Endothelial cell (in vitro differentiated cells): ENCODE results near the gene LPP. TPM values are rescaled to one million over a fixed set of nuclear protein-coding genes. Genes with fewer than 3 reads are reported as not detected.

Experiments
- DNase-seq: peaks from one replicate; pipeline ENCODE4 v3.0.0; 2021; ENCODE audit warnings: low spot score
- H3K27ac Mint-ChIP-seq: one replicate; pipeline ENCODE4 v1.8.0; 2021; ENCODE audit warnings: mixed read lengths, inconsistent platforms; ENCODE audit not compliant: unreplicated experiment
- H3K27me3 Mint-ChIP-seq: one replicate; pipeline ENCODE4 v1.8.0; 2021; ENCODE audit warnings: mild to moderate bottlenecking, moderate library complexity, mixed read lengths, inconsistent platforms; ENCODE audit not compliant: unreplicated experiment
- H3K36me3 Mint-ChIP-seq: one replicate; pipeline ENCODE4 v1.8.0; 2021; ENCODE audit warnings: mild to moderate bottlenecking, low read depth, mixed read lengths, inconsistent platforms; ENCODE audit not compliant: unreplicated experiment
- H3K4me1 Mint-ChIP-seq: one replicate; pipeline ENCODE4 v1.8.0; 2021; ENCODE audit warnings: mild to moderate bottlenecking, mixed read lengths, inconsistent platforms; ENCODE audit not compliant: unreplicated experiment
- H3K4me3 Mint-ChIP-seq: one replicate; pipeline ENCODE4 v1.8.0; 2021; ENCODE audit warnings: mild to moderate bottlenecking, mixed read lengths, inconsistent platforms; ENCODE audit not compliant: unreplicated experiment
- H3K9me3 Mint-ChIP-seq: one replicate; pipeline ENCODE4 v1.8.0; 2021; ENCODE audit warnings: mixed read lengths, inconsistent platforms; ENCODE audit not compliant: unreplicated experiment
- total RNA-seq: library from RNA; stranded (reverse); fragmentation: NEBNext Ultra II Directional; extraction: Animal tissue kit (Norgen Biotek cat#: 25700); gene quantifications from one replicate; pipeline ENCODE4 v1.2.1, GENCODE V29; 2021; ENCODE audit not compliant: unreplicated experiment
- TF ChIP-seq, protein P1 (sequence below): fragments of 200-600 bp; sonication (generic); IDR thresholded peaks from one replicate; pipeline ENCODE4 v1.5.0; 2021; ENCODE audit warnings: antibody characterized with exemption; ENCODE audit not compliant: unreplicated experiment

LPP gene
- total RNA-seq, 1 donor from 2014 or later, result 181 TPM

DNA sequence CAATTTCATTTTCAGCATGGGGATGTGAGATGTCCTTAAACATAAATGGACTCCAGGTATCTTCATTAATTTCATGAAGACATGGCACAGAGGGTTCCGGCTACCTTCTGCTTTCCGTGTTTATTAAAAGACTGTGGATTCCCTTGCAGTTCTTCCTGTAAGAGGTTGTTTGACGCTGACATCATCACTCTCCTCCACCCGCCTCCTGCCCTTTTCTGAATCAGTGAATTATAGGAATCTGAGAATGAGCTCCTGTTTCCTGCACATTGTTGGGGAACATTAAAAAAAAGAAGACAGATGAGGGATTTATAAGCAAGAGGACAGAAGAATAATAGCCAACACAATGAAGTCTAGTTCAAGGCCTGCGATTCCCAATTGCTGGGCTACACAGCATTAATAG, 191.3 kb downstream of the LPP start:
- TF ChIP-seq, protein P1, sequence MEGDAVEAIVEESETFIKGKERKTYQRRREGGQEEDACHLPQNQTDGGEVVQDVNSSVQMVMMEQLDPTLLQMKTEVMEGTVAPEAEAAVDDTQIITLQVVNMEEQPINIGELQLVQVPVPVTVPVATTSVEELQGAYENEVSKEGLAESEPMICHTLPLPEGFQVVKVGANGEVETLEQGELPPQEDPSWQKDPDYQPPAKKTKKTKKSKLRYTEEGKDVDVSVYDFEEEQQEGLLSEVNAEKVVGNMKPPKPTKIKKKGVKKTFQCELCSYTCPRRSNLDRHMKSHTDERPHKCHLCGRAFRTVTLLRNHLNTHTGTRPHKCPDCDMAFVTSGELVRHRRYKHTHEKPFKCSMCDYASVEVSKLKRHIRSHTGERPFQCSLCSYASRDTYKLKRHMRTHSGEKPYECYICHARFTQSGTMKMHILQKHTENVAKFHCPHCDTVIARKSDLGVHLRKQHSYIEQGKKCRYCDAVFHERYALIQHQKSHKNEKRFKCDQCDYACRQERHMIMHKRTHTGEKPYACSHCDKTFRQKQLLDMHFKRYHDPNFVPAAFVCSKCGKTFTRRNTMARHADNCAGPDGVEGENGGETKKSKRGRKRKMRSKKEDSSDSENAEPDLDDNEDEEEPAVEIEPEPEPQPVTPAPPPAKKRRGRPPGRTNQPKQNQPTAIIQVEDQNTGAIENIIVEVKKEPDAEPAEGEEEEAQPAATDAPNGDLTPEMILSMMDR, result no peak
- Mint-ChIP-seq H3K9me3 (no peaks in the 10 kb centered on the region), H3K36me3 (peaks cover 6% of the 10 kb centered on the region), H3K4me1 (peaks cover 18% of the 10 kb centered on the region), H3K27ac (no peak overlapping the region), H3K27me3 (no peaks in the 10 kb centered on the region), H3K4me3 (no peak overlapping the region)
- no peak for DNase-seq

- Mint-ChIP-seq H3K36me3 (peaks cover 4% of the 10 kb centered on the region), H3K4me3 (no peak overlapping the region), H3K9me3 (no peaks in the 10 kb centered on the region), H3K27me3 (peaks cover 1% of the 10 kb centered on the region), H3K27ac (no peak overlapping the region), H3K4me1 (peaks cover 7% of the 10 kb centered on the region)
- DNase-seq, result no peak
- TF ChIP-seq, protein P1, result no peak
These were observed 194.7 kb downstream of the LPP start for GRCh38 chr3:188348435-188349244.

- TF ChIP-seq, protein P1, result no peak
- H3K9me3 Mint-ChIP-seq, result no peaks in the 10 kb centered on the region
- no peak overlapping the region for H3K27ac Mint-ChIP-seq
- H3K4me1 Mint-ChIP-seq, result peaks cover 7% of the 10 kb centered on the region
- H3K27me3 Mint-ChIP-seq, result peaks cover 1% of the 10 kb centered on the region
- H3K4me3 Mint-ChIP-seq, result no peak overlapping the region
- no peak for DNase-seq
- no peaks in the 10 kb centered on the region for H3K36me3 Mint-ChIP-seq
These were observed 195.5 kb downstream of the LPP start for GRCh38 chr3:188349351-188349901.

DNA sequence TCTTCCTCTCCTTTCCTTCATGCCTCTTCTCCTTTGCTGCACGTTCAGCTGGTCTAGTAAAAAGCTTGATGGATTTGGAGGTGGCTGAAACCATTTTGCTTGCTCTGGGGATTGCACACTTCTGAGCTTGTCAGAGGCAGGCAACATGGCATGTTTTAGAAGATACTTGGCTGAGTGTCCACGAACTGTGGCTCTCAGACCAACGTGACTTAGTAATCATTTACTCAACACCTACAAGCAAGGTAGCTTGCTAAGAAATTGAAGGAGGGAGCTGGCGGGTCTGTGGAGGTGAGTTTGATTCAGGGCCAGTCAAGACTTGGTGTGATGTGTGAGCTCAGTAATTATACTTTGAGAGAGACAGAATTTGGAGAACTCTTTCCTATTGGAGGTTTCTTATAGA, 196.0 kb downstream of the LPP start:
- H3K4me1 Mint-ChIP-seq, result peaks cover 4% of the 10 kb centered on the region
- no peaks in the 10 kb centered on the region for H3K36me3 Mint-ChIP-seq
- peaks cover 1% of the 10 kb centered on the region for H3K27me3 Mint-ChIP-seq
- no peak overlapping the region for H3K27ac Mint-ChIP-seq
- H3K4me3 Mint-ChIP-seq, result no peak overlapping the region
- no peaks in the 10 kb centered on the region for H3K9me3 Mint-ChIP-seq
- TF ChIP-seq, protein P1, result no peak
- DNase-seq, result no peak

DNA sequence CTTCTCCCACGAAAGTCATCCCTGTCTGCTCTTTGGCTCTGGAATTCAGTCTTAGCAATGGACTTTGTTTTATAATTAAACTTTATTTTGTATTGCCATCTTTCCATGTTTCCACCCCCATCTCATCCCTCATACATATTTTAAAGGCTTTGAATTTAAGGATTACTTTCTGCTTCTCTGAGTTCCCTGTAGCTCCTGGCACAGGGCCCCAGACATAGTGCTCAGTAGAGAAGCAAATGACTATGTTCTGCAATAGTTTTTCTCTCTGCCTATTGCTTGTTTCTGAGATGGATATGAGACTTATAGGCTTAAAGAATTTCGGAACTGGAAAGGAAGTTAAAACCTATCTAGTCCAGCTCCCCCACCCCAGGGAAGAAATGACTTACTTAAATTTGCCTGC, 197.0 kb downstream of the LPP start:
- no peak for DNase-seq
- no peaks in the 10 kb centered on the region for H3K9me3 Mint-ChIP-seq
- H3K4me3 Mint-ChIP-seq, result no peak overlapping the region
- H3K4me1 Mint-ChIP-seq, result no peaks in the 10 kb centered on the region
- peaks cover 1% of the 10 kb centered on the region for H3K27me3 Mint-ChIP-seq
- H3K27ac Mint-ChIP-seq, result no peak overlapping the region
- H3K36me3 Mint-ChIP-seq, result no peaks in the 10 kb centered on the region
- TF ChIP-seq, protein P1, result no peak
